ENCODE results near the gene REC8.

GRCh38 chr14:24216345-24216699 lies 44.4 kb downstream of the REC8 start:
- no peak for TF ChIP-seq CTCF (IDR thresholded peaks at IDR 0.05; ENCODE audit: insufficient read depth, low read length, poor library complexity, severe bottlenecking)
- no peak for TF ChIP-seq EZH2phosphoT487 (conservative IDR thresholded peaks at IDR 0.05; ENCODE audit: low read length)
